Glutamatergic neuron (in vitro differentiated cells): ENCODE results near the gene TESPA1. TPM values are rescaled to one million over a fixed set of nuclear protein-coding genes. Genes with fewer than 3 reads are reported as not detected.
"Not testable (repeated sequence)": the region's sequence is repeated elsewhere in the genome, so short reads cannot be mapped to it uniquely, and the experiment has no call there.

Source experiments
- DNase-seq: peaks from one replicate; pipeline ENCODE4 v3.0.0; 2022
- H3K27ac Mint-ChIP-seq: one replicate; pipeline ENCODE4 v1.8.0; 2020; ENCODE audit warnings: mild to moderate bottlenecking, mixed read lengths, inconsistent platforms; ENCODE audit not compliant: unreplicated experiment
- H3K27me3 Mint-ChIP-seq: one replicate; pipeline ENCODE4 v1.8.0; 2020; ENCODE audit warnings: mild to moderate bottlenecking, moderate library complexity, mixed read lengths, inconsistent platforms; ENCODE audit not compliant: unreplicated experiment
- H3K36me3 Mint-ChIP-seq: one replicate; pipeline ENCODE4 v1.8.0; 2020; ENCODE audit warnings: mild to moderate bottlenecking, mixed read lengths, inconsistent platforms; ENCODE audit not compliant: unreplicated experiment
- H3K4me1 Mint-ChIP-seq: one replicate; pipeline ENCODE4 v1.8.0; 2020; ENCODE audit warnings: mild to moderate bottlenecking, low read depth, mixed read lengths, inconsistent platforms; ENCODE audit not compliant: unreplicated experiment
- H3K4me3 Mint-ChIP-seq: one replicate; pipeline ENCODE4 v1.8.0; 2020; ENCODE audit warnings: mild to moderate bottlenecking, mixed read lengths, inconsistent platforms; ENCODE audit not compliant: unreplicated experiment
- H3K9me3 Mint-ChIP-seq: one replicate; pipeline ENCODE4 v1.8.0; 2020; ENCODE audit warnings: mild to moderate bottlenecking, moderate library complexity, mixed read lengths, inconsistent platforms; ENCODE audit not compliant: unreplicated experiment
- total RNA-seq: library from RNA; stranded (reverse); fragmentation: NEBNext Ultra II Directional; extraction: Animal tissue kit (Norgen Biotek cat#: 25700); gene quantifications from one replicate; pipeline ENCODE4 v1.2.1, GENCODE V29; 2021; ENCODE audit not compliant: unreplicated experiment
- TF ChIP-seq, protein P1 (sequence below): fragments of 200-600 bp; sonication (generic); IDR thresholded peaks from one replicate; pipeline ENCODE4 v1.5.0; 2021; ENCODE audit not compliant: partially characterized antibody, unreplicated experiment

Gene TESPA1
- total RNA-seq, 1 donor from 2014 or later: not detected

DNA sequence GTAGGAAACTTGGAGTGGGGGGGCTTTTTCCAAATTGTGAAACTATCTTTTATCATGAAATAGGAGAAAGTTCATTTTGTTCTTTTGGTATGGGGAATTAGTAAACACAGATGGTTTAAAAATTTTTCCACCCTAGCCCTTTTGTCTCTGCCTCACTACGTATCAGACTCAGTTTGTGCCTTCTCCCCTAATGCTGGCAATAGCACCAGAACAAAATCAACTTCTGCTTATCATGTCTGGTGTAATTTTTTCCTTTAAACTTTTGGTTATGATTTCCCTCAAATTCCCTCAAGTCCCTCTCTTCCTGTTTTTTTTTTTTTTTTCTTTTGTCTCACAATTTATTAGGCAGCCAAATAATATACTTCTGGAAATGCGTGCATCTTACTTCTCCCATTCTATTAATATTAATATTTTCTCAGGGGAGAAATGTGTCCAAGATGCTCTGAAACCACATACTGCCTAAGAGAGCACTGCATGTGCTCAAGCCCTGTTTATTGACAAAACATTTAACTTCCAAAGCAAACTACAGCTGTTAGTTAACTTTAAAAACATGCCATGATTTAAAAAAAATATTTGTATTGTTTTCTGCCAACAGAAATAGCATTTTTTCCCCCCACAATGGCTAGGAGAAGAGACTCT lies 35.4 kb downstream of the TESPA1 start:
- no peak for DNase-seq
- Mint-ChIP-seq H3K27me3 (no peaks in the 10 kb centered on the region), H3K36me3 (no peaks in the 10 kb centered on the region), H3K27ac (no peak overlapping the region), H3K4me3 (no peak overlapping the region), H3K4me1 (peaks cover 6% of the 10 kb centered on the region), H3K9me3 (peaks cover 2% of the 10 kb centered on the region)
- TF ChIP-seq, protein P1, sequence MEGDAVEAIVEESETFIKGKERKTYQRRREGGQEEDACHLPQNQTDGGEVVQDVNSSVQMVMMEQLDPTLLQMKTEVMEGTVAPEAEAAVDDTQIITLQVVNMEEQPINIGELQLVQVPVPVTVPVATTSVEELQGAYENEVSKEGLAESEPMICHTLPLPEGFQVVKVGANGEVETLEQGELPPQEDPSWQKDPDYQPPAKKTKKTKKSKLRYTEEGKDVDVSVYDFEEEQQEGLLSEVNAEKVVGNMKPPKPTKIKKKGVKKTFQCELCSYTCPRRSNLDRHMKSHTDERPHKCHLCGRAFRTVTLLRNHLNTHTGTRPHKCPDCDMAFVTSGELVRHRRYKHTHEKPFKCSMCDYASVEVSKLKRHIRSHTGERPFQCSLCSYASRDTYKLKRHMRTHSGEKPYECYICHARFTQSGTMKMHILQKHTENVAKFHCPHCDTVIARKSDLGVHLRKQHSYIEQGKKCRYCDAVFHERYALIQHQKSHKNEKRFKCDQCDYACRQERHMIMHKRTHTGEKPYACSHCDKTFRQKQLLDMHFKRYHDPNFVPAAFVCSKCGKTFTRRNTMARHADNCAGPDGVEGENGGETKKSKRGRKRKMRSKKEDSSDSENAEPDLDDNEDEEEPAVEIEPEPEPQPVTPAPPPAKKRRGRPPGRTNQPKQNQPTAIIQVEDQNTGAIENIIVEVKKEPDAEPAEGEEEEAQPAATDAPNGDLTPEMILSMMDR: no peak

DNA sequence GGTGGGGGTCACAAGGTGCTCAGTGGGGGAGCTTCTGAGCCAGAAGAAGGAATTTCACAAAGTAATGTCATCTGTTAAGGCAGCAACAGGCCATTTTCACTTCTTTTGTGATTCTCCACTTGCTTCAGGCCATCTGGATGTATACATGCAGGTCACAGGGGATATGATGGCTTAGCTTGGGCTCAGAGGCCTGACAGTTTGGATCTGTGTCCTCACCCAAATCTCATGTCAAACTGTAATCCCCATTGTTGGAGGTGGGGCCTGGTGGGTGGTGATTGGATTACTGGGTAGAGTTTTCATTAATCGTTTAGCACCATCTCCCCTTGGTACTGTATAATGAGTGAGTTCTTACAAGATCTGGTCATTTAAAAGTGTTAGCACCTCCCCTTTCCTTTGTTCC lies 36.4 kb downstream of the TESPA1 start:
- H3K27me3 Mint-ChIP-seq: no peaks in the 10 kb centered on the region
- TF ChIP-seq, protein P1: no peak
- H3K9me3 Mint-ChIP-seq: peaks cover 2% of the 10 kb centered on the region
- H3K27ac Mint-ChIP-seq: no peak overlapping the region
- no peak for DNase-seq
- no peaks in the 10 kb centered on the region for H3K36me3 Mint-ChIP-seq
- H3K4me3 Mint-ChIP-seq: no peak overlapping the region
- H3K4me1 Mint-ChIP-seq: peaks cover 6% of the 10 kb centered on the region

DNA sequence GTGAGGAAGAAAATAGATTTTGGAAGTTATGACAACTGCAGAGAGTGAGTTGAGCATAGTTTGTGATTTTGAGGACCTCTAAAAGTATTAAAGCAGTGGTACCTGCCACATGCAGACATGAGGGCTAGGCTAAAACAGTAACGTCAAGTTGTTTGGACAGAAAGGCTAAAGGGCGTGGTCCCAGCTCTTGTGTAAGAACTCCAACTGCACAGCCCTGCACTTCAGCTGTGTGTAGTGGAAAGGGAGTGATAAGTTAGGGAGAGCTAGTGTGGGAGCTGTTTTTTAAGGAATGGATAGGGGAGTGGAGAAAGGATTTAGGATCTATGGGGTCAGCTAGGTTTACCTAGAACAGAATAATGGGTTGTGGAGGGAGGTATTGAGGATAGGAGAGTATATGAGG lies 39.5 kb downstream of the TESPA1 start:
- no peaks in the 10 kb centered on the region for H3K36me3 Mint-ChIP-seq
- TF ChIP-seq, protein P1: no peak
- H3K4me3 Mint-ChIP-seq: no peak overlapping the region
- H3K27ac Mint-ChIP-seq: no peak overlapping the region
- H3K27me3 Mint-ChIP-seq: peaks cover 2% of the 10 kb centered on the region
- peaks cover 3% of the 10 kb centered on the region for H3K9me3 Mint-ChIP-seq
- peaks cover 9% of the 10 kb centered on the region for H3K4me1 Mint-ChIP-seq
- no peak for DNase-seq

DNA sequence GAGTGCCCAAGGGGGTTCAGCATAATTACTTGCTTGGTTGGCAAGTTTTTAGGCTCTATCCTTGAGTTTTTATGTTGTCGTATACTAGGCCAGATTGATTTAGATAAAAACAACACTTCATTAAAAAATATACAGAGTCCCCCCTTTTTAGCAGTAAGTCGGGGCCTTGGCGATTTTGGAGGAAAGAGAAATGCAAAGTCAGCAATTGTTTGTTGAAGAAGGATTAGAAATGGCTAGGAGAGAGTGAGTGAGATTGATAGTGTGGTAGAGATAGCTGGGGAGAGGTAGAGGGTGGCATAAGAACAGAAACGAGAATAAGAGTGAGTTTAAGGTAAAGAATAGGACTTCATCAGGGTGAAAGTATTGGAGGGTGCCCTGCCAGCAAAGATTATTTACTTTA lies 41.3 kb downstream of the TESPA1 start:
- H3K4me1 Mint-ChIP-seq, H3K27ac Mint-ChIP-seq, H3K4me3 Mint-ChIP-seq, H3K36me3 Mint-ChIP-seq, H3K9me3 Mint-ChIP-seq, H3K27me3 Mint-ChIP-seq, DNase-seq: not testable (repeated sequence)

DNA sequence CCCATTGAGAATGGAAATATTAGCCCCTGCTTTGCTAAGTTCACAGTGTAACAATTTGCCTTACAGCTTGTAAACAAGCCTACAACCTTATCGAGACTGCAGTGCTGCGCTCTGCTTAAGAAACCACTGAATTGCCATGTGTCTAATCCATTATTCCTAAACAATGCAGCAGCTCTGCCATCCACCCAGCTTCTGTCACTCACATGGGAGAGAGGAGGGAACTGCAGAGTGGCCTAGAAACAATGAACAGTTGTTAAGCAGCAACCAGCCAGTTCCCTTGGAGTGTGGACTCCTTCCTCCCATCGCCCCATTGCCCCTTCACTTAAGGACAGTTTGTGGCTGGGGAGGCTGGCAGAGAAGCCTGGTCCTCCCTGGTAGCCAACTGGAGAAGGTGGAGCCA lies 42.9 kb downstream of the TESPA1 start:
- no peak for DNase-seq
- TF ChIP-seq, protein P1: no peak
- Mint-ChIP-seq H3K27ac (no peak overlapping the region), H3K4me3 (no peak overlapping the region), H3K27me3 (peaks cover 2% of the 10 kb centered on the region), H3K4me1 (peaks cover 3% of the 10 kb centered on the region), H3K9me3 (peaks cover 1% of the 10 kb centered on the region), H3K36me3 (no peaks in the 10 kb centered on the region)
